ENCODE measurements around the gene GNG11.
A peak's percentile ranks its signal among the peaks of the same experiment; 100 is the strongest.
"Not testable (repeated sequence)": the region's sequence is repeated elsewhere in the genome, so short reads cannot be mapped to it uniquely, and the experiment has no call there.

Gene GNG11

GRCh38 chr7:93914581-93915066, 6.9 kb upstream of the GNG11 start:
- ChIA-PET POLR2A (no interaction called here), CTCF (interaction anchor here (0.7 to 2.0 kb wide), 3 partner anchors 12 to 362 kb away, joined by 3 to 10 read pairs (median 4); no protein-coding TSS in a partner anchor)
- Histone ChIP-seq H3K4me3 (ENCODE audit: low read depth, low read length) (no peak overlapping the region), H3K9me3 (ENCODE audit: control insufficient read depth, insufficient read depth, low read depth, low read length) (no peaks in the 10 kb centered on the region), H3K27ac (ENCODE audit: extremely low read depth, low read depth, low read length) (no peak overlapping the region), H3K4me1 (ENCODE audit: control insufficient read depth, insufficient read depth, low read length) (peaks cover 6% of the 10 kb centered on the region; the same call in 1 of the 2 replicates), H3K36me3 (ENCODE audit: control insufficient read depth in 2 of 2, insufficient read depth in 1 of 2, low read length in 2 of 2) (no peaks in the 10 kb centered on the region)
- no peak for TF ChIP-seq ZNF18 (tag by site-specific recombination; IDR thresholded peaks at IDR 0.05)
- TF ChIP-seq ZNF266 (tag by site-specific recombination; IDR thresholded peaks at IDR 0.05; ENCODE audit: low read depth), result no peak

GRCh38 chr7:93915206-93915842, 6.2 kb upstream of the GNG11 start:
- H3K36me3 ChIP-seq (ENCODE audit: control insufficient read depth in 2 of 2, insufficient read depth in 1 of 2, low read length in 2 of 2); H3K4me1 ChIP-seq (ENCODE audit: control insufficient read depth, insufficient read depth, low read length); POLR2A ChIA-PET; H3K9me3 ChIP-seq (ENCODE audit: control insufficient read depth, insufficient read depth, low read depth, low read length); H3K27ac ChIP-seq (ENCODE audit: extremely low read depth, low read depth, low read length); H3K4me3 ChIP-seq (ENCODE audit: low read depth, low read length): not testable (repeated sequence)
- TF ChIP-seq PRDM1 (tag by site-specific recombination; IDR thresholded peaks at IDR 0.05), result peak; percentile 61
- CTCF ChIA-PET, result interaction anchor here (0.6 to 0.7 kb wide), 4 partner anchors 17 to 361 kb away, joined by 3 to 4 read pairs (median 3); no protein-coding TSS in a partner anchor

GRCh38 chr7:93915888-93916287, 5.6 kb upstream of the GNG11 start:
- H3K4me1 ChIP-seq (ENCODE audit: control insufficient read depth, insufficient read depth, low read length); H3K27ac ChIP-seq (ENCODE audit: extremely low read depth, low read depth, low read length): not testable (repeated sequence)
- CTCF ChIA-PET, result interaction anchor here (0.7 kb wide), 1 partner anchor 162 kb away, joined by 3 read pairs; no protein-coding TSS in a partner anchor

GRCh38 chr7:93916315-93916714, 5.2 kb upstream of the GNG11 start:
- H3K36me3 ChIP-seq (ENCODE audit: control insufficient read depth in 2 of 2, insufficient read depth in 1 of 2, low read length in 2 of 2); H3K4me3 ChIP-seq (ENCODE audit: low read depth, low read length); POLR2A ChIA-PET; CTCF ChIA-PET; H3K4me1 ChIP-seq (ENCODE audit: control insufficient read depth, insufficient read depth, low read length); H3K9me3 ChIP-seq (ENCODE audit: control insufficient read depth, insufficient read depth, low read depth, low read length); H3K27ac ChIP-seq (ENCODE audit: extremely low read depth, low read depth, low read length): not testable (repeated sequence)

More at GRCh38 chr7:93915888-93916287, 5.6 kb upstream of the GNG11 start:
- H3K36me3 ChIP-seq (ENCODE audit: control insufficient read depth in 2 of 2, insufficient read depth in 1 of 2, low read length in 2 of 2); H3K4me3 ChIP-seq (ENCODE audit: low read depth, low read length); H3K9me3 ChIP-seq (ENCODE audit: control insufficient read depth, insufficient read depth, low read depth, low read length); POLR2A ChIA-PET: not testable (repeated sequence)
- peak; percentile 63 for TF ChIP-seq SP7 (tag by site-specific recombination; IDR thresholded peaks at IDR 0.05)

GRCh38 chr7:93920496-93921182, 896 bp upstream of the GNG11 start:
- peak; percentile 70; the same call in 1 of the 2 replicates for TF ChIP-seq PRDM1 (tag by site-specific recombination; IDR thresholded peaks at IDR 0.05)
- TF ChIP-seq ZNF518A (tag by site-specific recombination; conservative IDR thresholded peaks at IDR 0.05; ENCODE audit: low read depth), result no peak
- TF ChIP-seq MZF1 (tag by site-specific recombination; IDR thresholded peaks at IDR 0.05; ENCODE audit: borderline replicate concordance), result peak; percentile 89; the same call in 1 of the 2 replicates
- ChIA-PET CTCF (interaction anchor here (0.6 to 1.2 kb wide), 5 partner anchors 7 to 740 kb away, joined by 3 to 5 read pairs (median 3); no protein-coding TSS in a partner anchor), POLR2A (interaction anchor here (0.6 to 1.6 kb wide), 4 partner anchors 8 to 30 kb away, joined by 3 to 14 read pairs (median 4); partner anchors contain the start of gene TFPI2)
- peaks cover 12% of the 10 kb centered on the region for H3K4me1 ChIP-seq (ENCODE audit: control insufficient read depth, insufficient read depth, low read length)
- peak overlapping the region; percentile 93; the same call in 1 of the 2 replicates for H3K27ac ChIP-seq (ENCODE audit: extremely low read depth, low read depth, low read length)
- H3K4me3 ChIP-seq (ENCODE audit: low read depth, low read length), result no peak overlapping the region; the same call in 1 of the 2 replicates
- H3K36me3 ChIP-seq (ENCODE audit: control insufficient read depth in 2 of 2, insufficient read depth in 1 of 2, low read length in 2 of 2), result no peaks in the 10 kb centered on the region
- no peaks in the 10 kb centered on the region for H3K9me3 ChIP-seq (ENCODE audit: control insufficient read depth, insufficient read depth, low read depth, low read length)
